ENCODE data around the gene INHA.

The INHA gene

GRCh38 chr2:219598308-219599078 lies 26.4 kb downstream of the INHA start:
- Histone ChIP-seq H3K4me3 (peak overlapping the region; percentile 43 to 83 (median 65)), H3K27ac (peak overlapping the region in 20 of 21 experiments; percentile 2 to 96 (median 89))

- Histone ChIP-seq H3K4me3 (no peak overlapping the region), H3K27ac (peak overlapping the region in 1 of 21 experiments; percentile 35)
Observed at GRCh38 chr2:219603771-219604170, 31.7 kb downstream of the INHA start.

- Histone ChIP-seq H3K4me3 (no peak overlapping the region), H3K27ac (no peak overlapping the region)
Observed at GRCh38 chr2:219605607-219605954, 33.5 kb downstream of the INHA start.

- Histone ChIP-seq H3K27ac (no peak overlapping the region), H3K4me3 (no peak overlapping the region)
Observed at GRCh38 chr2:219607931-219608330, 35.8 kb downstream of the INHA start.

GRCh38 chr2:219608399-219608964 lies 36.4 kb downstream of the INHA start:
- no peak overlapping the region for H3K27ac ChIP-seq
- no peak overlapping the region for H3K4me3 ChIP-seq

- H3K27ac ChIP-seq = no peak overlapping the region
- no peak overlapping the region for H3K4me3 ChIP-seq
Observed at GRCh38 chr2:219609149-219609750, 37.1 kb downstream of the INHA start.

- H3K4me3 ChIP-seq = no peak overlapping the region
- H3K27ac ChIP-seq = no peak overlapping the region
Observed at GRCh38 chr2:219611306-219611705, 39.2 kb downstream of the INHA start.

- Histone ChIP-seq H3K27ac (no peak overlapping the region), H3K4me3 (no peak overlapping the region)
Observed at GRCh38 chr2:219611866-219612576, 39.9 kb downstream of the INHA start.

GRCh38 chr2:219612577-219613286 lies 40.6 kb downstream of the INHA start:
- Histone ChIP-seq H3K4me3 (no peak overlapping the region), H3K27ac (no peak overlapping the region)

GRCh38 chr2:219613461-219614070 lies 41.5 kb downstream of the INHA start:
- no peak overlapping the region for H3K27ac ChIP-seq
- H3K4me3 ChIP-seq = no peak overlapping the region

- Histone ChIP-seq H3K27ac (no peak overlapping the region), H3K4me3 (no peak overlapping the region)
Observed at GRCh38 chr2:219614076-219614860, 42.2 kb downstream of the INHA start.

- Histone ChIP-seq H3K27ac (no peak overlapping the region), H3K4me3 (no peak overlapping the region)
Observed at GRCh38 chr2:219615036-219615435, 42.9 kb downstream of the INHA start.

- Histone ChIP-seq H3K27ac (no peak overlapping the region), H3K4me3 (no peak overlapping the region)
Observed at GRCh38 chr2:219615894-219616293, 43.8 kb downstream of the INHA start.

GRCh38 chr2:219616550-219616949 lies 44.4 kb downstream of the INHA start:
- Histone ChIP-seq H3K27ac (no peak overlapping the region), H3K4me3 (no peak overlapping the region)

- no peak overlapping the region for H3K4me3 ChIP-seq
- no peak overlapping the region for H3K27ac ChIP-seq
Observed at GRCh38 chr2:219618733-219619122, 46.6 kb downstream of the INHA start.

GRCh38 chr2:219619235-219619634 lies 47.1 kb downstream of the INHA start:
- no peak overlapping the region for H3K4me3 ChIP-seq
- H3K27ac ChIP-seq = no peak overlapping the region

- H3K27ac ChIP-seq = no peak overlapping the region
- H3K4me3 ChIP-seq = no peak overlapping the region
Observed at GRCh38 chr2:219620546-219620945, 48.4 kb downstream of the INHA start.

- H3K4me3 ChIP-seq = no peak overlapping the region
- no peak overlapping the region for H3K27ac ChIP-seq
Observed at GRCh38 chr2:219621935-219622334, 49.8 kb downstream of the INHA start.

GRCh38 chr2:219622472-219622871 lies 50.4 kb downstream of the INHA start:
- Histone ChIP-seq H3K4me3 (no peak overlapping the region), H3K27ac (no peak overlapping the region)

All from skin epidermis (tissue), 12 donors.